Heart left ventricle (tissue), 16 donors: ENCODE data around the gene FHIP2A. TPM values are rescaled to one million over a fixed set of nuclear protein-coding genes. Genes with fewer than 3 reads are reported as not detected.

Experiments used
- ATAC-seq, 4 donors: fragments of 200-7000 bp; cut with Tn5 transposase; one replicate each; pipeline ENCODE4 v1.9.1; 2020 to 2022; ENCODE audit warnings: moderate library complexity in 4 of 4, mild to moderate bottlenecking in 3 of 4, moderate number of reproducible peaks in 1 of 4
- DNase-seq, 5 donors: peaks; one replicate each; pipeline ENCODE4 v3.0.0-alpha.2; 2020
- H3K27ac ChIP-seq, 12 donors: fragments of 200-600 bp; sonication (generic) in 4 of 12; one replicate each; pipeline versions ENCODE4 v1.5.0 to v1.8.0; 2016 to 2022; ENCODE audit warnings: mild to moderate bottlenecking in 2 of 12
- H3K27me3 ChIP-seq, 9 donors: fragments of 200-600 bp; sonication (generic) in 2 of 9; one replicate each; pipeline versions ENCODE4 v1.5.1 to v1.8.0; 2016 to 2022; ENCODE audit warnings: mild to moderate bottlenecking in 3 of 9
- H3K36me3 ChIP-seq, 9 donors: fragments of 200-600 bp; sonication (generic) in 2 of 9; one replicate each; pipeline versions ENCODE4 v1.5.0 to v1.8.0; 2018 to 2022; ENCODE audit warnings: mild to moderate bottlenecking in 2 of 9
- H3K4me1 ChIP-seq, 12 donors: fragments of 200-600 bp; sonication (generic) in 4 of 12; one replicate each; pipeline versions ENCODE4 v1.5.0 to v1.8.0; 2016 to 2022; ENCODE audit warnings: mild to moderate bottlenecking in 3 of 12
- H3K4me3 ChIP-seq, 12 donors: fragments of 200-600 bp; sonication (generic) in 4 of 12; one replicate each; pipeline versions ENCODE4 v1.5.0 to v1.8.0; 2017 to 2022; ENCODE audit warnings: mild to moderate bottlenecking in 9 of 12, moderate library complexity in 4 of 12
- H3K9me3 ChIP-seq, 12 donors: fragments of 200-600 bp; sonication (generic) in 4 of 12; one replicate each; pipeline versions ENCODE4 v1.5.0 to v1.8.0; 2016 to 2022; ENCODE audit warnings: mild to moderate bottlenecking in 1 of 12
- CTCF ChIP-seq, 12 donors: fragments of 200-600 bp; sonication (generic) in 4 of 12; IDR thresholded peaks; one replicate each; pipeline versions ENCODE4 v1.5.0 to v1.8.0; 2018 to 2022; ENCODE audit warnings: antibody characterized with exemption in 12 of 12, mild to moderate bottlenecking in 5 of 12
- POLR2A ChIP-seq, 2 donors: fragments of 450-650 bp; IDR thresholded peaks; one replicate each; pipeline ENCODE4 v1.6.1; 2017; ENCODE audit warnings: antibody characterized with exemption in 2 of 2, mild to moderate bottlenecking in 2 of 2, moderate library complexity in 2 of 2
- WGBS, 4 donors: extraction: QIAGEN DNeasy Blood & Tissue Kit in 2 of 4; methylation state at CpG; one replicate each; pipeline versions ENCODE4 v1.1.5 to v1.1.7; 2013 to 2018; 5-methylcytosine and 5-hydroxymethylcytosine counted together
- intact Hi-C, 10 donors: fragments of 100-400 bp; cut with DNase I; formaldehyde crosslinking; loops; one replicate each; pipeline versions ENCODE4 v1.11.1 to v1.14.2; 2022
- polyA plus RNA-seq, 2 donors: library from polyadenylated mRNA; stranded (reverse); fragments of 200-250 nt; gene quantifications; one replicate each; pipeline ENCODE4 v1.2.3, GENCODE V29; 2013
- total RNA-seq, 9 donors: library from RNA; depleted of rRNA in 2 of 9; stranded (reverse); fragments of >200 nt in 2 of 9; fragmentation: NEBNext Ultra II Directional in 3 of 9; extraction: Animal tissue kit (Norgen Biotek cat#: 25700) in 3 of 9; gene quantifications; one replicate each; pipeline versions ENCODE4 v1.1.0 to v1.2.4, GENCODE V29; 2016 to 2023
- donor health status: ischemic (EF 13 %, LVEDD 7.1; RV severe dilation, severe dysfunction).
- donor health status: healthy with polysubstance abuse.
- donor health status: DM: no; HTN: yes; CAD: no.
- donor health status: DM: no; HTN: no; CAD: no.
- donor health status: ischemic (EF 25% LVEDD 6.9; RV normal size, moderate dysfunction).
- donor health status: ischemic (EF 25% LVEDD 5.7; RV mildly dilated, moderate dysfunction).
- donor health status: healthy.
- donor health status: DM: yes; HTN: yes; CAD: no.
- donor health status: ischemic (EF 35%, LVEDD 5.7; RV mildly dilated, moderate dysfunction).
- donor health status: nonischemic (EF 11% LVEDD 7.7; RV severe dilation, severe dysfunction).
- donor health status: DM: yes; HTN: yes; CAD: no.
- donor health status: PGD.
- donor health status: ischemic (EF 29% LVEDD 5.4; RV normal size, mild dysfunction).
- donor health status: nonischemic (EF 23%, LVEDD 6.1; RV moderate dilation, normal function).

FHIP2A gene
- total and polyA plus RNA-seq, 11 donors: 4.8 to 34.9 (median 27.8) TPM

- no peak for TF ChIP-seq POLR2A (IDR thresholded peaks at IDR 0.05)
- no peak for TF ChIP-seq CTCF (IDR thresholded peaks at IDR 0.05)
- Histone ChIP-seq H3K36me3 (peaks cover 0 to 100% (median 97%) of the 10 kb centered on the region in 9 donors), H3K9me3 (no peaks in the 10 kb centered on the region), H3K27ac (no peak overlapping the region), H3K4me3 (no peak overlapping the region), H3K4me1 (peaks cover 0 to 17% (median 0%) of the 10 kb centered on the region in 12 donors), H3K27me3 (no peaks in the 10 kb centered on the region)
- no peak for ATAC-seq
- intact Hi-C loops: no loop called here
- DNase-seq: no peak
- WGBS, 4 donors: 63 to 87% (median 77%) methylated on average over 2 of the region's 2 CpGs
Observed at GRCh38 chr10:114857922-114858629, 36.5 kb downstream of the FHIP2A start.

- DNase-seq (no peak), ATAC-seq (peak in 1 of 4 donors; percentile 41)
- Histone ChIP-seq H3K27me3 (no peaks in the 10 kb centered on the region), H3K9me3 (no peaks in the 10 kb centered on the region), H3K4me3 (no peak overlapping the region), H3K4me1 (peaks cover 0 to 17% (median 0%) of the 10 kb centered on the region in 12 donors), H3K36me3 (peaks cover 0 to 100% (median 98%) of the 10 kb centered on the region in 9 donors), H3K27ac (no peak overlapping the region)
- TF ChIP-seq CTCF (IDR thresholded peaks at IDR 0.05) (no peak), POLR2A (IDR thresholded peaks at IDR 0.05) (no peak)
- intact Hi-C loops: no loop called here
- whole genome bisulfite sequencing, 4 donors: 91 to 94% (median 93%) methylated on average over 7 of the region's 7 CpGs
Observed at GRCh38 chr10:114859222-114859621, 37.6 kb downstream of the FHIP2A start.

GRCh38 chr10:114862456-114862855 lies 40.9 kb downstream of the FHIP2A start:
- intact Hi-C loops: no loop called here
- Histone ChIP-seq H3K4me1 (peaks cover 0 to 7% (median 0%) of the 10 kb centered on the region in 12 donors), H3K36me3 (peaks cover 0 to 89% (median 84%) of the 10 kb centered on the region in 9 donors), H3K27me3 (no peaks in the 10 kb centered on the region), H3K9me3 (no peaks in the 10 kb centered on the region), H3K4me3 (no peak overlapping the region), H3K27ac (no peak overlapping the region)
- no peak for DNase-seq
- no peak for ATAC-seq
- TF ChIP-seq POLR2A (IDR thresholded peaks at IDR 0.05) (no peak), CTCF (IDR thresholded peaks at IDR 0.05) (no peak)
- 92 to 94% (median 93%) methylated on average over 4 of the region's 4 CpGs for WGBS, 4 donors

GRCh38 chr10:114867365-114867764 lies 45.8 kb downstream of the FHIP2A start:
- intact Hi-C loops: no loop called here
- TF ChIP-seq POLR2A (IDR thresholded peaks at IDR 0.05) (no peak), CTCF (IDR thresholded peaks at IDR 0.05) (no peak)
- peaks cover 0 to 41% (median 35%) of the 10 kb centered on the region in 9 donors for H3K36me3 ChIP-seq
- DNase-seq (no peak), ATAC-seq (no peak)
- H3K4me3 ChIP-seq: no peak overlapping the region
- H3K27ac ChIP-seq: no peak overlapping the region
- H3K9me3 ChIP-seq: no peaks in the 10 kb centered on the region
- peaks cover 0 to 2% (median 0%) of the 10 kb centered on the region in 12 donors for H3K4me1 ChIP-seq
- 86 to 96% (median 94%) methylated on average over 2 of the region's 2 CpGs for WGBS, 4 donors
- no peaks in the 10 kb centered on the region for H3K27me3 ChIP-seq
